B cell (primary cell): Measurements from ENCODE around the gene PTRH1. TPM values are rescaled to one million over a fixed set of nuclear protein-coding genes. Genes with fewer than 3 reads are reported as not detected.

Source experiments
- ATAC-seq: fragments of 200-7000 bp; cut with Tn5 transposase; one replicate; pipeline ENCODE4 v1.10.0; 2021; ENCODE audit warnings: low read depth, mild to moderate bottlenecking, moderate number of reproducible peaks, moderate library complexity
- CTCF ChIA-PET: fragments of 350-600 bp; sonication (Branson Sonifier 250); formaldehyde crosslinking; loops from one replicate; lab custom pipeline; 2021; ENCODE audit warnings: antibody characterized with exemption, inconsistent platforms; lab: Charles Lee
- POLR2A ChIA-PET: fragments of 350-600 bp; sonication (Branson Sonifier 250); formaldehyde crosslinking; loops from one replicate; lab custom pipeline; 2021; ENCODE audit warnings: antibody characterized with exemption; lab: Charles Lee
- DNase-seq: peaks from one replicate; pipeline ENCODE4 v3.0.0; 2013
- H2AFZ ChIP-seq: 2 replicates; pipeline ENCODE4 v1.6.1; 2012; ENCODE audit warnings: mild to moderate bottlenecking, low read depth, low read length; ENCODE audit not compliant: insufficient read depth, poor library complexity, severe bottlenecking
- H3K27ac ChIP-seq, 2 donors: 1 replicate in 1 of 2; 2 replicates in 1 of 2; pipeline ENCODE4 v1.5.1; 2012 to 2013; ENCODE audit warnings: low read length in 2 of 2, mild to moderate bottlenecking in 2 of 2, moderate library complexity in 1 of 2
- H3K27me3 ChIP-seq, 4 experiments: fragments of 200-600 bp in 1 of 4; sonication (generic) in 1 of 4; replicated peaks in 1 of 4; 1 replicate in 2 of 4; 2 replicates in 2 of 4; pipeline versions ENCODE4 v1.6.1 to v1.7.0; 2013 to 2016; ENCODE audit warnings: low read length in 3 of 4, mild to moderate bottlenecking in 2 of 4, mixed read lengths in 1 of 4, moderate library complexity in 1 of 4; ENCODE audit not compliant: insufficient read depth in 4 of 4, control insufficient read depth in 3 of 4; ENCODE audit errors: control extremely low read depth in 1 of 4
- H3K36me3 ChIP-seq, 2 experiments: replicated peaks in 1 of 2; 1 replicate in 1 of 2; 2 replicates in 1 of 2; pipeline versions ENCODE4 v1.6.1 to v1.7.1; 2013; ENCODE audit warnings: low read length in 1 of 2; ENCODE audit not compliant: insufficient read depth in 2 of 2, control insufficient read depth in 1 of 2; ENCODE audit errors: control extremely low read depth in 1 of 2, extremely low read depth in 1 of 2
- H3K4me1 ChIP-seq, 2 donors: fragments of 200-600 bp in 1 of 2; sonication (generic) in 1 of 2; 1 replicate in 1 of 2; 2 replicates in 1 of 2; pipeline versions ENCODE4 v1.5.1 to v1.6.1; 2013 to 2017; ENCODE audit warnings: low read length in 2 of 2; ENCODE audit not compliant: control insufficient read depth in 2 of 2, insufficient read depth in 2 of 2
- H3K4me2 ChIP-seq: replicated peaks from 2 replicates; pipeline ENCODE3; 2012; ENCODE audit warnings: mild to moderate bottlenecking, low read depth, low read length; ENCODE audit not compliant: poor library complexity, severe bottlenecking
- H3K4me3 ChIP-seq, 5 experiments: fragments of 200-600 bp in 1 of 5; sonication (generic) in 1 of 5; 1 replicate in 3 of 5; 2 replicates in 2 of 5; pipeline versions ENCODE4 v1.5.1 to v1.7.0; 2011 to 2016; ENCODE audit warnings: low read length in 4 of 5, mild to moderate bottlenecking in 4 of 5, low read depth in 2 of 5, control low read depth in 1 of 5, moderate library complexity in 1 of 5; ENCODE audit not compliant: insufficient read depth in 1 of 5; ENCODE audit errors: control extremely low read depth in 1 of 5, extremely low read depth in 1 of 5
- H3K79me2 ChIP-seq: fragments of 200-600 bp; sonication (generic); one replicate; pipeline ENCODE4 v1.6.0; 2016; ENCODE audit warnings: low read length; ENCODE audit not compliant: control insufficient read depth, insufficient read depth
- H3K9ac ChIP-seq: fragments of 200-600 bp; sonication (generic); 2 replicates; pipeline ENCODE4 v1.6.1; 2017; ENCODE audit warnings: mild to moderate bottlenecking, low read length, moderate library complexity
- H3K9me3 ChIP-seq, 3 donors: one replicate each; pipeline versions ENCODE4 v1.6.1 to v1.7.1; 2013; ENCODE audit warnings: low read length in 2 of 3; ENCODE audit not compliant: control insufficient read depth in 2 of 3, insufficient read depth in 1 of 3; ENCODE audit errors: control extremely low read depth in 1 of 3
- H4K20me1 ChIP-seq: 2 replicates; pipeline ENCODE4 v1.6.0; 2012; ENCODE audit warnings: mild to moderate bottlenecking, low read length; ENCODE audit not compliant: insufficient read depth, control insufficient read depth, poor library complexity, severe bottlenecking
- H3K27ac Mint-ChIP-seq: one replicate; pipeline ENCODE4 v1.8.0; 2021; ENCODE audit warnings: mixed read lengths
- H3K27me3 Mint-ChIP-seq: one replicate; pipeline ENCODE4 v1.8.0; 2021; ENCODE audit warnings: mixed read lengths
- H3K4me1 Mint-ChIP-seq: one replicate; pipeline ENCODE4 v1.8.0; 2021; ENCODE audit warnings: mixed read lengths
- H3K4me3 Mint-ChIP-seq: one replicate; pipeline ENCODE4 v1.8.0; 2021; ENCODE audit warnings: mixed read lengths
- H3K9me3 Mint-ChIP-seq: one replicate; pipeline ENCODE4 v1.8.0; 2022; ENCODE audit warnings: mixed read lengths; ENCODE audit not compliant: insufficient read depth
- CTCF ChIP-seq: fragments of 200-600 bp; IDR thresholded peaks from one replicate; pipeline ENCODE4 v1.8.0; 2022; ENCODE audit warnings: antibody characterized with exemption, mild to moderate bottlenecking
- EZH2 ChIP-seq: IDR thresholded peaks from 2 replicates; pipeline ENCODE4 v1.6.1; 2012; ENCODE audit warnings: borderline replicate concordance, low read depth, mild to moderate bottlenecking, moderate library complexity, low read length; ENCODE audit not compliant: insufficient read depth, poor library complexity, severe bottlenecking
- WGBS: methylation state at CpG from one replicate; pipeline ENCODE4 v1.1.5; 2013; ENCODE audit warnings: missing lambda C conversion rate; ENCODE audit not compliant: insufficient coverage; 5-methylcytosine and 5-hydroxymethylcytosine counted together
- intact Hi-C: fragments of 100-400 bp; cut with micrococcal nuclease; formaldehyde crosslinking; loops from one replicate; pipeline ENCODE4 v1.10.0; 2022
- polyA plus RNA-seq: library from polyadenylated mRNA; depleted of rRNA; stranded (reverse); fragments of >200 nt; gene quantifications from 2 replicates; pipeline ENCODE4 v1.2.3, GENCODE V29; 2012
- total RNA-seq, 2 donors: library from RNA; stranded (reverse); fragments of 120-200 nt in 1 of 2; gene quantifications; 1 replicate in 1 of 2; 2 replicates in 1 of 2; pipeline versions ENCODE4 v1.2.3 to v1.2.4, GENCODE V29; 2013 to 2022

Gene PTRH1
- total and polyA plus RNA-seq, 2 donors (not counting 1 experiment from before 2014, with no cell fraction given) = 6.3 to 7.6 TPM

GRCh38 chr9:127673234-127673633 lies 42.2 kb downstream of the PTRH1 start:
- H3K4me1 Mint-ChIP-seq = no peaks in the 10 kb centered on the region
- H4K20me1 ChIP-seq = no peaks in the 10 kb centered on the region
- intact Hi-C loops = no loop called here
- no peak overlapping the region for H3K27ac ChIP-seq
- ChIA-PET POLR2A (no interaction called here), CTCF (no interaction called here)
- no peak overlapping the region for H3K4me2 ChIP-seq
- DNase-seq (no peak), ATAC-seq (no peak)
- no peak overlapping the region for H3K4me3 ChIP-seq
- 85% methylated on average over 5 of the region's 7 CpGs for WGBS
- H3K27me3 Mint-ChIP-seq = peaks cover 5% of the 10 kb centered on the region
- no peaks in the 10 kb centered on the region for H3K9me3 Mint-ChIP-seq
- H3K27me3 ChIP-seq = peaks cover 0 to under 1% (median 0%) of the 10 kb centered on the region in 4 experiments
- no peak overlapping the region for H3K4me3 Mint-ChIP-seq
- no peak overlapping the region for H3K9ac ChIP-seq
- no peaks in the 10 kb centered on the region for H3K36me3 ChIP-seq
- no peak for TF ChIP-seq CTCF
- TF ChIP-seq EZH2 = no peak
- no peak overlapping the region for H2AFZ ChIP-seq
- no peak overlapping the region for H3K27ac Mint-ChIP-seq
- H3K4me1 ChIP-seq = no peaks in the 10 kb centered on the region
- no peaks in the 10 kb centered on the region for H3K79me2 ChIP-seq
- no peaks in the 10 kb centered on the region for H3K9me3 ChIP-seq

- Mint-ChIP-seq H3K4me1 (no peaks in the 10 kb centered on the region), H3K27me3 (peaks cover 11% of the 10 kb centered on the region), H3K4me3 (no peak overlapping the region), H3K9me3 (no peaks in the 10 kb centered on the region), H3K27ac (no peak overlapping the region)
- ChIA-PET CTCF (interaction anchor here (1.3 kb wide), 1 partner anchor 15 kb away, joined by 3 read pairs; no protein-coding TSS in a partner anchor), POLR2A (interaction anchor here (0.5 kb wide), 1 partner anchor 22 kb away, joined by 3 read pairs; no protein-coding TSS in a partner anchor)
- intact Hi-C loops = no loop called here
- Histone ChIP-seq H3K27ac (no peak overlapping the region), H3K4me2 (no peak overlapping the region), H3K9me3 (no peaks in the 10 kb centered on the region), H3K9ac (no peak overlapping the region), H4K20me1 (no peaks in the 10 kb centered on the region), H3K4me3 (no peak overlapping the region), H3K27me3 (peaks cover 0 to 8% (median 3%) of the 10 kb centered on the region in 4 experiments), H3K79me2 (no peaks in the 10 kb centered on the region), H3K36me3 (no peaks in the 10 kb centered on the region), H3K4me1 (no peaks in the 10 kb centered on the region), H2AFZ (no peak overlapping the region)
- no peak for ATAC-seq
- no peak for DNase-seq
- 96% methylated on average over 17 of the region's 18 CpGs for WGBS
- TF ChIP-seq CTCF (no peak), EZH2 (no peak)
Observed at GRCh38 chr9:127667906-127668305, 47.6 kb downstream of the PTRH1 start.
